CD4-positive, alpha-beta T cell treated with Interleukin-21 for 1 hour (primary cell): ENCODE data around the gene DYNLRB2.

Experiments
- DNase-seq: peaks from one replicate; pipeline ENCODE4 v3.0.0-alpha.2; 2020

Gene DYNLRB2

DNA sequence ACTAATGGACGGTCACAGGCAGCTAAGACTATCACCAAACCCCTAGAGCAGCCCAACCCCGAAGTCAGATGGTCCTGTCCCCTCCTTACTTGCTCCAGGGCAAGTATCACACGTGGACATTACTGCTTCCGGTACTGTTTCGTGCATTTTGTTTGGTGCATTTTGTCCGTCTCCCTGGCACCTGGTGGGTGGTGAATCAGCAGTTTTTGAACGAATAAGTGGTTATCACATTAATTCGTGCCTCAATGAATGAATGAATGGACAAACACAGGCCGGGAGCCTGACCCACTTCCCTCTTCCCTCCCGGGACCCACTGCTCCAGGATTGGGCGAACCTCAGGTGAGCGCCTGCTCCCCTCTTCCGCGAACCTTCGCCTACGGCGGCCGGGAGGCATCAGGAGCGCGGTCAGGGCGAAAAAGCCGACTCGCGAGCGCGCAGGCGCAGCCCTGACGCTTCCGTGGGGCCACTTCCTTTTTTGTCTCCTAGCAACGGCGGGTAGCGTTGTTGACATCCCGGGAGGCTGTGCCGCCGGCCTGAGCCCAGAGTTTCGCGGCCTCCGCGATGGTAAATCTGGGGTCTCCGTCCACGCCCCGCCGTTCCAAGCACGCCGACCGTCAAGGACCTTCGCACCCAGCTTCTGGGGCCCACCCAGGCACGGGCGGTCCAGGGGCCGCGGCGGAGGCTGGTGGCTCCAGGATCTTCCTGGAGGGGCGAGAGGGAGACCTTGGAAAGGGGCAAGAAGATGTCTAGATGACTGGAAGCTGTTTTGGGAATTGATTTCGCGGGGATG lies at the start of gene DYNLRB2:
DYNLRB2 (plus strand) TSS at position 478 of the 790 bp plus-strand sequence; CDS start at position 562, 84 bp downstream.
- peak; percentile 96 for DNase-seq

DNA sequence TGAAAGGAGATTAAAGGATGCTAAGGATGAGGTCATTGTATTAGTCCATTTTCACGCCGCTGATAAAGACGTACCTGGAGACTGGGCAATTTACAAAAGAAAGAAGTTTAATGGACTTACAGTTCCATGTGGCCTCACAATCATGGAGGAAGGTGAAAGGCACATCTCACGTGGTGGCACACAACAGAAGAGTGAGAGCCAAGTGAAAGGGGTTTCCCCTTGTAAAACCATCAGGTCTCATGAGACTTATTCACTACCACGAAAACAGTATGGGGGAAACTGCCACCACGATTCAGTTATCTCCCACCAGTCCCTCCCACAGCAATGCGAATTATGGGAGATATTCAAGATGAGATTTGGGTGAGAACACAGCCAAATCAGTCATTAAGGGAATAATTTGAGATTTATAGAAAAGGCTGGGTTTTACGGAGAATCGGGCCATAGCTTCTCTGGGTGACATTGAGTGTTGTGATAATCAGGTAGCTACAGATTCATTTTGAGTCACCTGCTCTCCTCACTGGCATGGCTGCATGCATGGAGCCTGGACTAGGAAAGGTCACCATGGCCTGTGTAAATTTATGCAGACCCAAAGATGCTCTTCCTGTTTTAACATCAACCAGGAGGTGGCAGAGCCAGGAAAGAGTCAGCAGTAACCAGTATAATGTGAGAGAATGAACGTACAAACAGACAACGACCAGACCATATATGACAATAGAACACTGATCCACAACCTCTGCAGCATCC lies 40.5 kb upstream of the DYNLRB2 start:
- peak; percentile 7 for DNase-seq

DNA sequence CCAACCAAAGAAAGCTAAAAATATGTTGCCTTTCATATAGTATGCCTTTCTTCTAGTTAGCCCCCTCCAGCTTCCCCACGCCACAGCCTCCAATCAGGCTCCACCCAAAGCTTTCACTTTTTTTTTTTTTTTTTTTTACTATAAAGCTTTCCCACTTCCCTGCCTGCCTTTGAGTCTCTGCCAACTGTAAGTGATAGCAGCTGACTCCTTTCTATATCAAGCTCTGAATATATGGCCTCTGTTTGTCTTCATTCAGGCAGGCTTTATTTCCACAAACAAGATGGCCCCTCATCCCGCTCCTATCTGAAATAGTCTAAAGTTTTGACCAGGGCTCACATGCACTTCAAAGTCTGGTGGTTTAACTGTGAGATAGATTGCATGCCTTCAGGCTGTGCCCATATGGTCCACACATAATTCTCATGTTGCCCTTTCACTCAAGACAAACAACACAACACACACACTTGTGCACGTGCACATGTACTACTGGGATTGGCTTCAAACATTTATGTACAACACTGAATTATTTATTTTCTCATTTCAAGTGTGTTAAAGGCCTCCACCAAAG lies 39.8 kb upstream of the DYNLRB2 start:
- no peak for DNase-seq

DNA sequence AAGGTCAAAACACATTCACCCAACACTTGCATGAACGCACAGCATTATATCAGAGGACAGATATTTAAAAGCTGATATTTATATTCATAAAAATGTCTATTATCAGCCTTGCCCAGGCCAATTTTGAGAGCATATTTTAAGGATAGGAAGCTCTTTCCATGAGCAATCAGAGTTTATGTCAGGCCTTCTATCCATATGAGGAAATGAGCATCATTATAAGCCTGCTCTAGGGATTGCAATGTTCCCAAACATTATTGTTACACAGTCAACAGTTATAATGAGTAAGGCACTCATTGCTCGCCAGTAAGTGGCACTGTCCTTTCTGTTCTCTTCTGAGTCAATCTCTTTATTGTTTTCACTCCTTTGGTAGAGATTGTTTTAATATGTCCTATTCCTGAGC lies 37.7 kb upstream of the DYNLRB2 start:
- no peak for DNase-seq

DNA sequence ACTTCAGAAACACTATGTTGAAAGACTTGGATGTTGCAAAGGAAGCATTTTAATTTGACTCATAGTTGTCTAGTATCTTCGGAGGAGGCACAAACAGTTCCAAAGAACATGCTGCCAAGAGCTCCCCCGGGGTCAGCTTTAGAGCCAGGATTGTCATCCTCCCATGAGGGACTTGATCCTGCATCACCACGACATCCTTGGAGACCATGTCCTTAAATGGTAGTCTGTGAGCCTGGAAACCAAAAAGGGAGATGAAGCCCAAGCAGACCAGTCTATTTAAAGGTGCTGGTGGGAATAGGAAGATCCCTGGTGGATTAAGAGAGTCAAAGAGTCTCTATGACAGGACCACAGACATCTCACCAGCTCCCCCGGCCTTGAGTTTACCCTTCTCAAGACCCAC lies 33.3 kb upstream of the DYNLRB2 start:
- DNase-seq: no peak

DNA sequence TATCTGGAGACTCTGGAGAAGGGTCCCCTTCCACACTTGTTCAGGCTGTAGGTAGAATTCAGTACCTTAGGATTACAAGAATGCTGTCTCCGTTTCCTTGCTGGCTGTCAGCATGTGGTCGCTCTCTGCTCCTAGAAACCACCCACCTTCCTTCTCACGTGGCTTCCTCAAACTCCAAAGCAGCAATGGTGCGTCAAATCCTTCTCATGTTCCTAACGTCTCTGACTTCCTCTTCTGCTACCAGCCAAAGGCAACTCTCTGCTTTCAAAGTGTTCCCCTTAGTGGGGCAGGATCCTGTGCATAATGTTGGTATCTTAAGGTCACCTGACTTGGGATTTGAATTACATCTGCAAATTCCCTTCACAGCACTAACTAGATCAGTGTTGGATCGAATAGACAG lies 30.9 kb upstream of the DYNLRB2 start:
- no peak for DNase-seq

DNA sequence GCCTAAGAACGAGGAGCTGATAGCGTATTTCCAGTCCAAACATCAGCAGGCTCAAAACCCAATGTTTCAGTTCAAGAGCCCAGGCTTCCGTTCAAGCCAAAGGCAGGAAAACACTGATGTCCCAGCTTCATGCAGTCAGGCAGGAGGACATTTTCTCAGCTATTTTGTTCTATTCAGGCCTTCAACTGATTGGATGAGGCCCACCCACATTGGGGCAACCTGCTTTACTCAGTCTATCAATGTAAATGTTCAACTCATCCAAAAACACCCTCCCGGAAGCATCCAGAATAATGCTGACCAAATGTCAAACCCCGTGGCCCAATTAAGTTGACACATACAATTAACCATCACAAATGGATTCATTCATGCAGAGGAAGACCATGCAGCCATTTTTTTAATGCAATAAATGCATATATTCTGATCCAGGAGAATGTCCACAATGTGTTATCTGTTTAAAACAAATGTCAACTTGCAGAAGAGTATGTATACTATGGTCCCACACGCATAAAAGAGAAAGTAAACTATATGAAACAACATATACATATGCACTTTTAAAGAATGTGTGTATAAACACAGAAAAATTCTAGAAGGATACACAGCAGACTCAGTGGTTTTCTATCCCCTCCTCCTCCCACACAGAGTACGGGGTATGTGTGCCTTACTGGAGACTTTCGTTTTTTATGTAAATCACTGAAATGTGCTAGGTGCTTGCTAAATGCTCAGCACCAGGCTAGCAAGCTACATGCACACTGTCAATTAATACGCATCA lies 28.8 kb upstream of the DYNLRB2 start:
- no peak for DNase-seq

DNA sequence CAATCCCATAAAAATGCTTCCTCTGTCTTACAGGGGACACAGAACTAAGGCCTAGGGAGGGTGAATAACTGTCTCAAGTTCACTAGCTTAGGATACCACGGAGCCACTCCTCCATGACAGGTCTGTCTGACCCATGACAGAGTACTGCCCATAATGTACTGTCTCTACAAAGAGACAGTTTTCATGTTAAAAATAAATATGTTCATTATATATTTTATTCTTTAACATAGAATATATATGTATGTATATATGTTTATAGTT lies 28.3 kb upstream of the DYNLRB2 start:
- DNase-seq: no peak

DNA sequence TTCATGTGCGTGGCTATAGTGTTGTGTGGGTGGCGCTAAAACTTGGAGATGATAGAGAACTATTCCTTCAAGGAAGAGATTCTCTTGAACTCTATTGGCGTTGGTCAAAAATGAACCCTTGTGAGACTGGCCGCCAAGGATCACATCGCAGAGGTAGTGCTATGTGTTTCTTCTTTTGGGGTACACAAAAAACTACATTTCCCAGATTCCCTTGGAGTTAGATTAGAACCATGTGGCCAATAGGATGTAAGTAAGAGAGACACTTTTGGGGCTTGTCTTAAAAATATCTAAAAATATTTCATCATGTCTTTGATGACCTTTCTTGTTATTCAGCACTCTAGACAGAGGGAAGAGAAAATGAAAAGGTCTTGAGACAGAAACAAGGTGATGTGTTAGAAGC lies 25.4 kb upstream of the DYNLRB2 start:
- no peak for DNase-seq

DNA sequence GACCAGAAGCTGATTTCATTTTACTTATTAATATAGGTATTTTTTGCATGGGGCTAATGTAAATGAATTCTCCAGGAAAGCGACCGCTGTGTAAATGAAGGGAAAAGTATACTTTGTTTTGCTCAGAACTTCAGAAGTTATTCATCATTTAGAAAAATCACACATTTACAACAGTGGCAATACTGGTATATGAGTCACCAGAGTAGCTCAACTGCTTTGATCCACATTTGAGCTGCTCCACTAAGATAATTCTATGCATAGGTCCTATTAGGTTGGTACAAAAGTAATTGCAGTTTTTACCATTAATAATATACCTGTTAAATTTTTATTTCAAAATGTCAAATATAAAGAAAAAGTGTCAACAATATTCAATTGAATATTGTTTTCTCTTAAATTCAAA lies 22.9 kb upstream of the DYNLRB2 start:
- DNase-seq: no peak

DNA sequence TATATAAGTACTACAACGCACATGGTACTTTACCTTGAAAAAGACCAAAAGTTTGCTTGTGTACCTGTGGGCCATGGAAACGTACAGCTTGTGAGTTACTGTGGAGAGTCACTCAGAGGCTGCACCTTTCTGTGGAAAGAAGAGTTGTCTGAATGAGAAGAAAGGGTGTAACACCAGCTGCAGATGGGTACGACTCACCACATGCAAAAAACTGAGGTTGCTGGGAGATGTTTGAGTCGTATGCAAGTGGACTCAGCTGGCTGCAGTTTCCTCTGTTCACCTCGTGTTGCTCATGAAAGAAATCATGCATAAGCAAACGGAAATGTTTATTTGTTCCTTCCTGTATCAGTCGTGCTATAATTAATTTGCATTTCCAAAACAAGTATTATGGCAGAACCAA lies 22.4 kb upstream of the DYNLRB2 start:
- peak; percentile 21 for DNase-seq

DNA sequence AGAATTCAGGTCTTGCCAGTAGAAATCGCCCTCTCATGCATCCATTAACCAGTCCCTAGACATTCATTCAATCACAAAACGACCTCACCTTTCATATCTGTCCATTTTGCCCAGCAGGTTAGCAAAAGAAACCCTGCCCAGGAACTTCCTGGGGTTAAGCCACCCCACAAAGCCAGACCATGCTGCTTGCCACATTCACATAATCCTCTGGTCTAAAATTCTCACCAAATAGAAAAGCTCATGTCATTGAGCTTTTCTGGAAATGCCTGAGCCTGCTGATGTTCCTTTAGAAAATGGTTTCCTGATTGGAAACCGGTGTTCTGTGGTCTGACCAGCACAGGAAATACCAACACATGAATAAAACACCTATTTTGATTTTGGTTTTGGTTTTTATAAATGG lies 21.6 kb upstream of the DYNLRB2 start:
- DNase-seq: no peak

DNA sequence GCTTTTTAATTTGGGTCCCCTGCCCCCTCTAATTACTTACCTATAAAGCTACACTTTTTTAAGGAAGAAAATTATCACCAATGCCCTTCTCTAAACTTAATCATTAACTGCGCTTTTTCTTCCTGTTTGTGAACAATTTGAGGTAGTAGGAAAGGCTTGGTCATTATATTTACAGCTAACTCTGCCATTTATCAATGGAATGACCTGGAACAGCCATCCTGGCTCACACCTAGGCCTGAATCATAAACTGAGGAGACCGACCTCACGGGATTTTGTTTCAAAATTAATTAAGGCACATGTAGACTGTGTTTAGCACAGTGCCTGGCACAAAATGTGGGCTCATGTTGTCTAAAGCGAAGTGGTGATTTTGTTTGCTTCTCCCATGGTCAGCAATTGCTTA lies 15.4 kb upstream of the DYNLRB2 start:
- DNase-seq: no peak

DNA sequence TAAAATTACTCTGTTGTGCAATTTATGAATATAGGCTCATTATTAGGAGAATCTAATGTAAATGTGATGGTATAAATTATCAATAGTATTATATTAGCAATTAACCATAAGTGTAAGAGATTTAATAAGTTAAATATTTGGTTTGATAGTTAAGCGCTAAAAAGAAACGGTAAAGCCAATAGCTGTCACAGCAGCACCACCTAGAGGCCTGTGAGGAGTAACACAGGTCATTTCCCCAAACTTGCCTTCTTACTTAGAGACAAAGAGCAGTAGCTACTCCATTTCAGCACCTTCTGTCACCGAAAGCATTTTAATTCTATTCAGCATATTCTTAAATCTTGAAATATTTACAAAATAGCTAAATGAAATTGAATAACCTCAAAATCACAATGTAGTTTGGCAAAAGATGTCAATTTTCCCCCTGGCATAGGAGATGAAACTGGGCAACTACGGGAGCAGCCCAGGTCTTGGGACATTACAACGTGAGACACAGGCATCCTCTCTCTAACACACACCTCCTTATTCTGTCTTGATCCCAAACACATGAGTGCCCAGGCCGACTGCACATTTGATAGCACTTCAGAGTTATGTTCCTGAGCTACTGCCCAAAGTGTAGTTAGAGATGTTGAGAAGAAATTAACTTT lies 14.3 kb upstream of the DYNLRB2 start:
- DNase-seq: peak; percentile 73

DNA sequence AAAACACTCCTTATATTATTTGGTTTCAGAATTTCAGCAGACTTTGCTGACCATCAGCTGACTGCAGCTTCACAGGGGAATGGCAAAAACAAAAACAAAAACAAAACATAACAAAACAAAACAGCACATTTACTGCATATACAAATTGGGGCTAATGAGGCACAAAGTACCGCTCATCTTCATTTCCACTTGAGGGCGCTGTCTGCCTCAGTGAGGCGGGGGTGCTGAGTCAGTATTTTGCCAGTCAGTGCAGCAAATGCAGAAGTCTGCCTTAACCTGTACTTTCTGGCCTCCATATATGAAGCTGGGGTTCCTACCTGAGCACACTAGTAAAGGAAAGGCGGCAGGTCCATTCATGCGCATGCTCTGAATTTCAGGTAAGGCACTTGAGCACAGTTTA lies 13.5 kb upstream of the DYNLRB2 start:
- DNase-seq: peak; percentile 49

DNA sequence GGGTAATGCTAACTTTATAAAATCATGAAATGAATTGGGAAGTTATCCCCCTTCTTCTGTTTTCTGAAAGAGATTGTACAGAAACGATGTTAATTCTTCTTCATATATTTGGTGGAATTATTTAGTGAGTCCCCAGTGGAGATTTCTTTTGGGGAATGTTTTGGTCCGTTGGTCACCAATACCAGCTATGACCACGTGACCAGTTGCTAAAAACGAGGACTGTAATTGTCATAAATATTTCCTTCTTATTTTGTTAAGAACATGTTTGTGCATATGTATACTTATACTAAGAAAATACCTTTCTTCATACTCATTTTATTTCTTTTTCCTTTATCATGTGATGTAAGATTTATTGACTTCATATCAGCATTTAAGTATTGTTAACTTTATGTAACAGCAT lies 10.3 kb upstream of the DYNLRB2 start:
- DNase-seq: no peak

DNA sequence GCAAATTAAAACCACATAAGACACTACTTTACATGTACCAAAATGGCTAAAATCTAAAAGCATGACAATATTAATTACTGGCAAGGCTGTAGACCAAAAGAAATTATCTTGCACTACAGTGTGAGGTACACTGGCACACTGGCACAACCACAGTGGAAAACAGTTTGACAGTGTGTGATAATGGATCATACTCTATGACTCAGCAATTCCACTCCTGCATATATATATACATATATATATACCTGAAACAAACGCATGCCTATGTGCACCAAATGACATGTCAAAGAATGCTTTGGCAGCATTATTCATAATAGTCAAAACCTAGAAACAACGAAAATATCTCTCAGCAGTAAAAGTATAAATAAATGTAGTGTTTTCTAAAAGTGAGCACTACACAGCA lies 4.6 kb upstream of the DYNLRB2 start:
- no peak for DNase-seq

DNA sequence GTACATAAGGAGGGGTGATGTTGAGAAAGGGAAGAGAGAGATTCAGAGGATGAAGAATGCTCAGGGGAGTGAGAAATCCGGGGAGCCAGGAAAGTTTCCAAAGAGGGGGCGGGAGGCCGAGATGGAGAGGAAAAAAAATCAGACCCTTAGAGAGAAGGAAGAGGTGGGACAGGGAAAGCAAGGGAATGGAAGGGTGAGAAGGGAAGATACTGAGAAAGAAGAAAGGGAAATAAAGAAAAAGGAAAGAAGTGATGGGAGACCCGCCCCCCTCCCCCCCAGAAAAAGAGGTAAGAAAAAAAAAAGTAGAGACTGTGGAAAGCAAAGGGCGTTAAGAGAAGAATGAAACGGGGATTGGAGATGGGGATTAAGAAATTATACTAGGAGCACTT lies 507 bp downstream of the DYNLRB2 start:
- no peak for DNase-seq

DNA sequence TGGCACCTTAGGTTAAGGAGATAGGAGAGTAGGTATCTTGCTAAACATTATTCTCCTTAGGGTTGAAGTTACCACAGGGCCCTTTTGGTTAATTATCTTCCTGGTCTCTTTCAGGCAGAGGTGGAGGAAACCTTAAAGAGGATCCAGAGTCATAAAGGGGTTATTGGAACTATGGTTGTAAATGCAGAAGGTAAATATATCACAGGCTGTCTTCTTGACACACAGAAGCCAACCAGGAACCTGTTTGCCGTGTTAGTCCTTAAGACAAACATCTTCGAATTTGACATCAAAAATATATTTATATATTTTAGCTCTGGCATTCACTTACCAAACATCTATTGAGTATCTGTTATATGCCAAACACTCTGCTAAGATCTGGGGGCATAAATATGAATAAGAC lies 2.4 kb downstream of the DYNLRB2 start:
- DNase-seq: no peak

DNA sequence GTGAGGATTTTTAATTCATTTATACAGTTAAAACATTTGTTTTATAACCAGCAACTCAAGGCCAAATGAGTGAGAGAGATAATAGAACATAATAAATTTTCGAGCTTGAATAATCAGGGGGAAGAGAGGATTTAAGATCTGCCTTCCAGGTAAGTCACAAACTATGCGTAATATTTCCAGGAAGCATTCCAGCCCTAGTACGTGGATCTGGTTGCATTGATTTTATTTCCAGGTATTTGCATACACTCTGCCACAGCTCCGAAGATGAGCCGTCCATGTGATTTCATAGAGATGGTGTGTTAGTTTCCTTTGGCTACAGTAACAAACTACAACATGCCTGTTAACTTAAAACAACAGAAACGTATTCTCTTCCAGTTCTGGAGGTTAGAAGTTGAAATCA lies 3.5 kb downstream of the DYNLRB2 start:
- no peak for DNase-seq

DNA sequence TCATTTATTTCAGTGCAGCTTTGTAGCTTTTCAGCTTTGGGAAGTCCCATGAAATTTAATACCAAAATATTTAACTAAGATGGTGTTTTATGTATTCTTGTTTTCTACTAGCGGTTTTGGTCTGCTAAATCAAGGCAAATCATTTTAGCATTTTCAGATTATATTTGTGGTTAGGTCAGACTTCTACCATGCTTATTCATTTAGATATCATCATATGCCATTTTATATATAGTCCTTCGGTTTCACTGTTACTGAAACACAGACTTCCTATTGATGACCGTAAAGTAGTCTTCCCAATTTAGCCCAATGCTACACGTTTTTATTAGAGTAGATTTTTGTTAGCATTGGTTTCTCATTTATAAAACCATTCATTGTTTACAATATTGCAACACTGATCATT lies 5.5 kb downstream of the DYNLRB2 start:
- DNase-seq: no peak

DNA sequence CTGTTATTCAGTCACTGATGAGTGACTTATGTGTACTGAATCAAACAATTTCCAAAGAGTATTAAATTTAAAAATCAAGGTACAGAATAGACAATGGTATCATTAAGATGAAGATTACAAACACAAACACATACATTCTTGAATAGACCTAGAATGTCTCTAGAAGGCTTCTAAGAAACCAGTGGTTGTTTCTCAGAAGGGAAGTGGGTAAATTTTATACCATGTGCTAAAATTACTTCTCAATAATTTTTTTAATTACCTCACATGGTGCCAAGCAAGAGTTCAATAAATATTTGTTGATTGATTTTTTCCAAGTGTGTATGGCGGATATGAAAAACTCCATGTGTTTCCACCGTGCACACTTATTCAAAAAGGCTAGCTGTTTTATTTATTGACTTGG lies 6.4 kb downstream of the DYNLRB2 start:
- DNase-seq: no peak

DNA sequence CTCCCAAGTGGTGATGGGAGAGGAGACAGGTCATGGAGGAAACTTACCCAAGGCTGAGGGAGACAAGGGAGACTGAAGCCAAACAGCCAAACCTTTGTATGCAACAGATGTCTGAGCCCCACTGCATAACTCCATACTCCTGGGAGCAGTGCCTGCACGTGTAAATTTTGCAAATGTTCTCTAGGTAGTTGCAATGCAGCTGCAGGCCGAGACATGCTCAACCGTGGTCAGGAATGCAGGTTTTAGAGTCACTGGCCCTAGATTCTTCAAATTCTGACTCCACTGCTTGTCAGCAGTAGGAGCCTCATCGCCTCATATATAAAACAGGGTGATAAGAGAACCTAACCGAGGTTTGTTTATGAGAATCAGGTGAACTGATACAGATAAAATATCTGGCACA lies 11.5 kb downstream of the DYNLRB2 start:
- DNase-seq: no peak
